ENCODE measurements around the gene SMIM33. TPM values are rescaled to one million over a fixed set of nuclear protein-coding genes. Genes with fewer than 3 reads are reported as not detected.
A peak's percentile ranks its signal among the peaks of the same experiment; 100 is the strongest.

Gene SMIM33
- total and polyA plus RNA-seq, 9 of the 15 experiments (the other 6 are each of a cell fraction or from before 2014, with no cell fraction given), result not detected

GRCh38 chr5:139457241-139457640, 13.6 kb upstream of the SMIM33 start (continued):
- TF ChIP-seq MITF (IDR thresholded peaks at IDR 0.05), result no peak
- TF ChIP-seq ADNP (tag; IDR thresholded peaks at IDR 0.05), result no peak
- no peak for TF ChIP-seq ZC3H4 (CRISPR knock-in tag; IDR thresholded peaks at IDR 0.05; ENCODE audit: borderline replicate concordance)

GRCh38 chr5:139457653-139458306, 13.0 kb upstream of the SMIM33 start:
- ChIA-PET CTCF (ENCODE audit: low intra/inter-chr PET ratio) (no interaction called here), POLR2A (interaction anchor here (0.6 to 0.9 kb wide), 3 partner anchors 24 to 100 kb away, joined by 3 to 4 read pairs (median 3); no protein-coding TSS in a partner anchor)
- H3K9me1 ChIP-seq (ENCODE audit: control insufficient read depth, insufficient read depth, low read length), result peaks cover 4% of the 10 kb centered on the region
- no peak for FAIRE-seq
- H3K4me2 ChIP-seq (ENCODE audit: insufficient read depth, low read length), result no peak overlapping the region
- in situ Hi-C loops (cut with MboI) (no loop called here), intact Hi-C loops (cut with micrococcal nuclease) (no loop called here)
- H2AFZ ChIP-seq (ENCODE audit: low read depth, low read length), result no peak overlapping the region
- H3K4me3 ChIP-seq, result no peak overlapping the region
- no peaks in the 10 kb centered on the region for H3K79me2 ChIP-seq (ENCODE audit: control insufficient read depth, insufficient read depth, low read length)
- no peaks in the 10 kb centered on the region for H3K9me3 ChIP-seq (replicated peaks; ENCODE audit: control insufficient read depth, insufficient read depth, low read depth, low read length)
- peaks cover 0 to 15% of the 10 kb centered on the region in 2 experiments; a peak in 2 of 5 replicates for H3K4me1 ChIP-seq (replicated peaks in 1 of 2; ENCODE audit: control insufficient read depth in 2 of 2, insufficient read depth in 2 of 2, low read length in 2 of 2)
- ATAC-seq, result no peak
- DNase-seq (ENCODE audit: extremely low read depth in 1 of 4, low spot score in 3 of 4), result no peak
- no peak overlapping the region for H3K27ac ChIP-seq (ENCODE audit: extremely low read depth, low read depth, low read length)
- 50% methylated on average over 5 of the region's 5 CpGs for WGBS (ENCODE audit: insufficient coverage, low coverage, missing lambda C conversion rate)
- H4K20me1 ChIP-seq (replicated peaks; ENCODE audit: control insufficient read depth, insufficient read depth, low read length), result no peaks in the 10 kb centered on the region
- no TSS peak for BruUV-seq (replicated peaks)
- H3K36me3 ChIP-seq (ENCODE audit: control insufficient read depth, insufficient read depth, low read length), result no peaks in the 10 kb centered on the region
- H3K9ac ChIP-seq (ENCODE audit: insufficient read depth in 1 of 2, low read depth in 2 of 2, low read length in 2 of 2), result peak overlapping the region in 1 of 2 experiments; percentile 19; a peak in 2 of 4 replicates
- H3K27me3 ChIP-seq (ENCODE audit: control insufficient read depth in 2 of 2, insufficient read depth in 2 of 2, low read length in 2 of 2), result no peaks in the 10 kb centered on the region
- TF ChIP-seq ZNF449 (CRISPR knock-in tag; IDR thresholded peaks at IDR 0.05) (no peak), FOS (IDR thresholded peaks at IDR 0.05; ENCODE audit: extremely low read depth, insufficient read length) (no peak), TRIM28 (IDR thresholded peaks at IDR 0.05) (no peak), CHD4 (IDR thresholded peaks at IDR 0.05; ENCODE audit: insufficient read depth, insufficient replicate concordance, low read depth, low read length, poor library complexity, severe bottlenecking) (no peak), RUNX1 (IDR thresholded peaks at IDR 0.05; ENCODE audit: low read depth) (no peak), BCL6 (CRISPR knock-in tag; IDR thresholded peaks at IDR 0.05) (no peak), ZNF121 (CRISPR knock-in tag; conservative IDR thresholded peaks at IDR 0.05) (peak; percentile 90), CC2D1A (IDR thresholded peaks at IDR 0.05) (no peak), PURB (CRISPR knock-in tag; IDR thresholded peaks at IDR 0.05; ENCODE audit: low read depth) (no peak), RBM25 (IDR thresholded peaks at IDR 0.05; ENCODE audit: low read depth, low read length, severe bottlenecking) (peak; percentile 46), HINFP (tag; conservative IDR thresholded peaks at IDR 0.05; ENCODE audit: low read depth) (no peak), FOXK1 (CRISPR knock-in tag; IDR thresholded peaks at IDR 0.05; ENCODE audit: borderline replicate concordance) (no peak), MCM7 (IDR thresholded peaks at IDR 0.05) (no peak), HMG20A (CRISPR knock-in tag; conservative IDR thresholded peaks at IDR 0.05) (no peak), L3MBTL2 (IDR thresholded peaks at IDR 0.05) (no peak), STAT5A (IDR thresholded peaks at IDR 0.05; ENCODE audit: borderline replicate concordance, low read length) (no peak)

Measured in K562 (cell line).